ENCODE data around the gene NAXE. TPM values are rescaled to one million over a fixed set of nuclear protein-coding genes. Genes with fewer than 3 reads are reported as not detected.
A peak's percentile ranks its signal among the peaks of the same experiment; 100 is the strongest.
"Not testable (repeated sequence)": the region's sequence is repeated elsewhere in the genome, so short reads cannot be mapped to it uniquely, and the experiment has no call there.

NAXE gene
- total RNA-seq, 2 experiments from 2014 or later: 79.9 to 82.0 TPM

- H3K27ac Mint-ChIP-seq: no peak overlapping the region
- ATAC-seq (no peak), DNase-seq (no peak)
- no peaks in the 10 kb centered on the region for H3K9me3 Mint-ChIP-seq (ENCODE audit: low read depth)
- intact Hi-C loops (cut with DNase I, micrococcal nuclease): no loop called here
- CTCF ChIA-PET: interaction anchor here (0.7 to 2.2 kb wide), 12 partner anchors 10 to 308 kb away, joined by 3 to 8 read pairs (median 4); partner anchors contain the start of gene CRABP2
- POLR2A ChIA-PET: no interaction called here
- H3K27me3 Mint-ChIP-seq: peaks cover 38% of the 10 kb centered on the region
- H3K4me3 Mint-ChIP-seq: no peak overlapping the region
- no peaks in the 10 kb centered on the region for H3K4me1 Mint-ChIP-seq
- no peaks in the 10 kb centered on the region for H3K36me3 Mint-ChIP-seq (ENCODE audit: low read depth)
These were observed 28.0 kb downstream of the NAXE start for GRCh38 chr1:156619582-156619955.

DNA sequence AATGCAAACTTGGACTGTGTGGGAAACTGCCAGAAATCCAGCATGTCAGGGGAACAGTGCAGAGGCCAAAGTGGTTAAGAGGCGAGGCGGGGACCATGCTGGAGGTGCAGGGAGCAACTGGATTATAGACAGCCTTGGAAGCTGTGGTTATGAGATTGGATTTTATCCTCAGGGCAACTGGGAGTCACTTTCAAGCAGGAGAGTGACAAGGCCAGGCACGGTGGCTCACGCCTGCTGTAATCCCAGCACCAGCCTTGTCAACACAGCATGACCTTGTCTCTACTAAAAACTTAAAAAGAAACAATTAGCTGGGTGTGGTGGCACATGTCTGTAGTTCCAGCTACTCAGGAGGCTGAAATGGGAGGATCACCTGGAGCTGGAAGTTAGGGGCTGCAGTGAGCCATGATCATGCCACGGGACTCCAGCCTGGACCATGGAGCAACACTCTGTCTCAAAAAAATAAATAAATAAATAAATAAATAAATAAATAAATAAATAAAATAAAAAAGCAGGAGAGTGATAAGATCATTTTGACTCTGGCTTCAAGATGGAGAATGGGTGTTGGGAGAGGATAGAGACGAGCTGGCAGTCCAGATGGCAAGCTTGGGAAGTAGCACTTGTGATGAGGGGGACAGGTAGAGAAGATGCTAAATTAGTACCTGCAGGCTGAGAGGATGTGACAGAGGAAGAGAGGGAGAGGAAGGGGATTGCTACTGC is 31.2 kb downstream of the NAXE start:
- peaks cover 6% of the 10 kb centered on the region for H3K4me1 Mint-ChIP-seq
- DNase-seq (no peak), ATAC-seq (no peak)
- POLR2A ChIA-PET: no interaction called here
- H3K27ac Mint-ChIP-seq: no peak overlapping the region
- CTCF ChIA-PET: interaction anchor here (0.6 to 7.0 kb wide), 7 partner anchors 35 to 253 kb away, joined by 3 to 117 read pairs (median 7); no protein-coding TSS in a partner anchor
- peaks cover 51% of the 10 kb centered on the region for H3K27me3 Mint-ChIP-seq
- H3K4me3 Mint-ChIP-seq: no peak overlapping the region
- intact Hi-C loops (cut with DNase I, micrococcal nuclease): no loop called here
- H3K36me3 Mint-ChIP-seq (ENCODE audit: low read depth): no peaks in the 10 kb centered on the region
- H3K9me3 Mint-ChIP-seq (ENCODE audit: low read depth): no peaks in the 10 kb centered on the region

DNA sequence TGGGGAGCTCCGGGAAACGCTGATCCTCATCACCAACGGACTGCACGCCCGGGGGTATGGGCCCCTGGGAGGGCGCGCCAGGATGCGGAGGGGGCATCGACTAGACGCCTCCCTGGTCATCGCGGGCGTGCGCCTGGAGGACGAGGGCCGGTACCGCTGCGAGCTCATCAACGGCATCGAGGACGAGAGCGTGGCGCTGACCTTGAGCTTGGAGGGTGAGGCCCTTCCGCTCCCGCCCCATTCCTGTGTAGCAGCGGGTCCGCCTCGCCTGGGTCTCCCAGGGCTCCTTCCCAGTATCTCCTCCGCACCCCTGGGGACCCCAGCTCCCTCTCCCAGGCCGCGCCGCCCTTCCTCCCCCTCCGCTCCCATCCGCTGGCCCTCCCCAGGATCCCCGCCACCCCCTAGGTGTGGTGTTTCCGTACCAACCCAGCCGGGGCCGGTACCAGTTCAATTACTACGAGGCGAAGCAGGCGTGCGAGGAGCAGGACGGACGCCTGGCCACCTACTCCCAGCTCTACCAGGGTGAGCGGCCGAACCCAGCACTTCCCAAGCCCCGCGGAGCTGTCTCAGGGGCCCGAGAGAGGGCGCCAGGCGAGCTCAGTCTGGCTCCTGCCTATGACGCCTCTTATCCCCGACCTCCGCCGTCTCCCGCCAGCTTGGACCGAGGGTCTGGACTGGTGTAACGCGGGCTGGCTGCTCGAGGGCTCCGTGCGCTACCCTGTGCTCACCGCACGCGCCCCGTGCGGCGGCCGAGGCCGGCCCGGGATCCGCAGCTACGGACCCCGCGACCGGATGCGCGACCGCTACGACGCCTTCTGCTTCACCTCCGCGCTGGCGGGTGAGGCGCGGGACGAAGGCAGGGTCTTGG is 32.6 kb downstream of the NAXE start:
- Mint-ChIP-seq H3K9me3 (ENCODE audit: low read depth) (no peaks in the 10 kb centered on the region), H3K4me1 (peaks cover 6% of the 10 kb centered on the region), H3K27me3 (peaks cover 51% of the 10 kb centered on the region), H3K36me3 (ENCODE audit: low read depth) (no peaks in the 10 kb centered on the region), H3K27ac (no peak overlapping the region), H3K4me3 (peak overlapping the region; percentile 28)
- POLR2A ChIA-PET: interaction anchor here (1.0 to 1.1 kb wide), 2 partner anchors 33 to 37 kb away, joined by 3 read pairs; partner anchors contain the start of gene NAXE
- CTCF ChIA-PET: interaction anchor here (0.6 to 7.0 kb wide), 36 partner anchors 11 to 708 kb away, joined by 3 to 117 read pairs (median 4); partner anchors contain the start of genes CRABP2, NAXE and NTRK1
- DNase-seq (peak; percentile 71), ATAC-seq (peak; percentile 73)
- intact Hi-C loops (cut with DNase I, micrococcal nuclease): no loop called here

- H3K4me3 Mint-ChIP-seq: peak overlapping the region; percentile 28
These were observed 33.3 kb downstream of the NAXE start for GRCh38 chr1:156624814-156625435.

DNA sequence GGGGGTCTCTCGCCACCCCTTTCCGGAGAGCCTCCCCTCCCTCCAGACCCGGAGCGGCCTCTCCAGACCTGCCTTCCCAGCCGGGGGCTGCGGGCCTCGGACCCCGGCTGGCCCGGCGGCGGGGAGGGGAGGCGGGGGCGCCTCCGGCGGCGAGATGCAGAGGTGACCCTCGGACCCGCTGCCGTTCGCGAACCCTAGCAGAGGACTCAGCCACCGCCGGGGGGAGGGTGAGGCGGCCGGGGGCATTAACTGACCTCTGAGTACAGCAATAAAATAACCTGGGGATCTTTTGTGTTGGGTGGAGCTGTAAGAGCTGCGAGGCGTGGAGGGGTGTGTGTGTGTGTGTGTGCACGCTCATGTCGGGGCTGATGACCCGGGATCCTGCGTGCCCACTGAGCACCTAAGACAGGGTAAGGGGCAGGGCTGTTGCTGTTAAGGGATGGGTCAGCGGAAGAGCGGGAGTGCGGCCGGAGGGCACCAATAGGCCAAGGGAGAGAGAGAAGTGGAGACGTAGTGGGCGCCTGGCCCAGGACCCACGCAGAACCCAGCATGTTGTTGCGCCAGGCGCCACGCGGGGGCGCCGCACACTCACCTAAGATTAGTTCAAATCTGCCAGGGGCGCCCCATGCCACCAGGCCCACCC is 34.0 kb downstream of the NAXE start:
- Mint-ChIP-seq H3K36me3 (ENCODE audit: low read depth) (no peaks in the 10 kb centered on the region), H3K27ac (no peak overlapping the region), H3K4me3 (peak overlapping the region; percentile 53), H3K4me1 (peaks cover 6% of the 10 kb centered on the region), H3K9me3 (ENCODE audit: low read depth) (no peaks in the 10 kb centered on the region), H3K27me3 (peaks cover 41% of the 10 kb centered on the region)
- ChIA-PET POLR2A (no interaction called here), CTCF (interaction anchor here (0.6 to 7.0 kb wide), 12 partner anchors 14 to 168 kb away, joined by 3 to 117 read pairs (median 6); partner anchors contain the start of genes CRABP2 and NAXE)
- intact Hi-C loops (cut with DNase I, micrococcal nuclease): loop anchor here (1.0 to 5.0 kb wide), 4 partner anchors 32 to 82 kb away; partner anchors contain the start of gene CRABP2 (in 1 of the 2)
- DNase-seq: peak; percentile 83
- ATAC-seq: peak; percentile 65

More at GRCh38 chr1:156624814-156625435, 33.3 kb downstream of the NAXE start:
- Mint-ChIP-seq H3K9me3 (ENCODE audit: low read depth) (no peaks in the 10 kb centered on the region), H3K27me3 (peaks cover 45% of the 10 kb centered on the region), H3K27ac (no peak overlapping the region), H3K4me1 (peaks cover 6% of the 10 kb centered on the region), H3K36me3 (ENCODE audit: low read depth) (no peaks in the 10 kb centered on the region)
- ATAC-seq (no peak), DNase-seq (peak; percentile 15)
- intact Hi-C loops (cut with DNase I, micrococcal nuclease): loop anchor here (1.0 to 5.0 kb wide), 4 partner anchors 32 to 82 kb away; partner anchors contain the start of gene CRABP2 (in 1 of the 2)
- ChIA-PET POLR2A (interaction anchor here (1.0 kb wide), 1 partner anchor 36 kb away, joined by 3 read pairs; no protein-coding TSS in a partner anchor), CTCF (interaction anchor here (0.6 to 7.0 kb wide), 33 partner anchors 10 to 708 kb away, joined by 3 to 117 read pairs (median 4); partner anchors contain the start of genes CRABP2, NAXE and NTRK1)

GRCh38 chr1:156626079-156626438 is 34.5 kb downstream of the NAXE start:
- DNase-seq (no peak), ATAC-seq (no peak)
- CTCF ChIA-PET: interaction anchor here (0.6 to 7.0 kb wide), 21 partner anchors 12 to 230 kb away, joined by 3 to 117 read pairs (median 4); partner anchors contain the start of genes BCAN, CRABP2, MEF2D and NES
- Mint-ChIP-seq H3K9me3 (ENCODE audit: low read depth) (no peaks in the 10 kb centered on the region), H3K4me3 (no peak overlapping the region), H3K4me1 (peaks cover 6% of the 10 kb centered on the region), H3K36me3 (ENCODE audit: low read depth) (no peaks in the 10 kb centered on the region), H3K27me3 (peaks cover 43% of the 10 kb centered on the region), H3K27ac (no peak overlapping the region)
- intact Hi-C loops (cut with DNase I, micrococcal nuclease): loop anchor here in 1 of 2 experiments (1.0 to 5.0 kb wide), 2 partner anchors 52 to 81 kb away; partner anchors contain the start of gene CRABP2
- POLR2A ChIA-PET: no interaction called here

DNA sequence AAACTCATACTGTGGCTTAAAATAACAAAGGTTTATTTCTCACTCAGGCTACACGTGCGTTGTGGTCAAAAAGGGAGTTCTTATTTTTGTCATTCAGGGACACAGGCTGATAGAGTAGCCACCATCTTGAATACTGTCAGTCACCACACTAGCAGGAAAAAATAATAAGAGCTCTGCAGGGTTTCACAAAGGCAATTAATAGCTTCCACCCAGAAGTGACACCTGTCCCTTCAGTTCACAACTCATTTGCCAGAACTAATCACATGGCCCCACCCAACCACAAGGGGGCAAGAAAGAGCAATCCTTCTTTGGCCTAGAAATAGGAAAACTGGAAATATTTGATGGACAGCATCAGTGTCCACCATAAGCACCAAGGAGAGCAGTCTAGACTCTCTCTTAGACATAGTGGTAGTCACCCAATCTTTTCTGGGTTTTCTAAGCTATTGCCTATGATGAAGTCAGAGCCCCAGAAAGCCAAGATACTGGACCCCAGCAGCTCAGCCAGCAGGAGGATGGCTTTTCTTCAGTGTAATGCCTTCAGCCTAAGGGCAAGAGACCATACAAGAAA is 35.8 kb downstream of the NAXE start:
- no peak overlapping the region for H3K4me3 Mint-ChIP-seq
- peaks cover 45% of the 10 kb centered on the region for H3K27me3 Mint-ChIP-seq
- H3K36me3 Mint-ChIP-seq (ENCODE audit: low read depth): no peaks in the 10 kb centered on the region
- ChIA-PET POLR2A (interaction anchor here (0.6 kb wide), 1 partner anchor 25 kb away, joined by 4 read pairs; no protein-coding TSS in a partner anchor), CTCF (interaction anchor here (0.6 to 7.0 kb wide), 32 partner anchors 10 to 256 kb away, joined by 3 to 117 read pairs (median 5); partner anchors contain the start of genes BCAN, CRABP2, MEF2D and NAXE)
- H3K9me3 Mint-ChIP-seq (ENCODE audit: low read depth): no peaks in the 10 kb centered on the region
- DNase-seq (peak; percentile 58), ATAC-seq (peak; percentile 30)
- H3K27ac Mint-ChIP-seq: no peak overlapping the region
- intact Hi-C loops (cut with DNase I, micrococcal nuclease): loop anchor here (1.0 to 5.0 kb wide), 2 partner anchors 80 to 98 kb away; partner anchors contain the start of gene CRABP2 (in 1 of the 2)
- peaks cover 6% of the 10 kb centered on the region for H3K4me1 Mint-ChIP-seq

- POLR2A ChIA-PET: no interaction called here
These were observed 38.4 kb downstream of the NAXE start for GRCh38 chr1:156629823-156630449.

GRCh38 chr1:156631152-156631551 is 39.6 kb downstream of the NAXE start:
- POLR2A ChIA-PET; H3K36me3 Mint-ChIP-seq (ENCODE audit: low read depth); ATAC-seq; H3K4me1 Mint-ChIP-seq; H3K9me3 Mint-ChIP-seq (ENCODE audit: low read depth); intact Hi-C loops (cut with DNase I, micrococcal nuclease); H3K27ac Mint-ChIP-seq; H3K4me3 Mint-ChIP-seq; DNase-seq: not testable (repeated sequence)
- CTCF ChIA-PET: interaction anchor here (1.2 kb wide), 1 partner anchor 12 kb away, joined by 3 read pairs; no protein-coding TSS in a partner anchor
- H3K27me3 Mint-ChIP-seq: peaks cover 40% of the 10 kb centered on the region

More at GRCh38 chr1:156629823-156630449, 38.4 kb downstream of the NAXE start:
- no peak overlapping the region for H3K4me3 Mint-ChIP-seq
- peaks cover 42% of the 10 kb centered on the region for H3K27me3 Mint-ChIP-seq
- DNase-seq (no peak), ATAC-seq (no peak)
- intact Hi-C loops (cut with DNase I, micrococcal nuclease): loop anchor here in 1 of 2 experiments (5.0 kb wide), 1 partner anchor 77 kb away; the partner anchor contains the start of gene CRABP2
- no peaks in the 10 kb centered on the region for H3K36me3 Mint-ChIP-seq (ENCODE audit: low read depth)
- CTCF ChIA-PET: interaction anchor here (0.7 kb wide), 1 partner anchor 12 kb away, joined by 3 read pairs; the partner anchor contains the start of gene BCAN
- no peak overlapping the region for H3K27ac Mint-ChIP-seq
- no peaks in the 10 kb centered on the region for H3K9me3 Mint-ChIP-seq (ENCODE audit: low read depth)
- peaks cover 6% of the 10 kb centered on the region for H3K4me1 Mint-ChIP-seq

Data from activated CD4-positive, alpha-beta T cell treated with anti-CD3 and anti-CD28 coated beads for 36 hours (primary cell).